Skin epidermis (tissue), 12 donors: ENCODE data around the gene TMEM151B.
"Not testable (repeated sequence)": the region's sequence is repeated elsewhere in the genome, so short reads cannot be mapped to it uniquely, and the experiment has no call there.

ENCODE experiments used
- H3K27ac ChIP-seq, 21 experiments: fragments of 200-600 bp; sonication (generic) in 11 of 21; one replicate each; pipeline ENCODE4 v1.5.0; 2020; ENCODE audit warnings: mild to moderate bottlenecking in 3 of 21, inconsistent platforms in 2 of 21, moderate library complexity in 2 of 21
- H3K4me3 ChIP-seq, 7 experiments: fragments of 200-600 bp; sonication (generic) in 2 of 7; one replicate each; pipeline ENCODE4 v1.5.0; 2020; ENCODE audit warnings: inconsistent platforms in 2 of 7, mild to moderate bottlenecking in 2 of 7, moderate library complexity in 1 of 7

Gene TMEM151B

DNA sequence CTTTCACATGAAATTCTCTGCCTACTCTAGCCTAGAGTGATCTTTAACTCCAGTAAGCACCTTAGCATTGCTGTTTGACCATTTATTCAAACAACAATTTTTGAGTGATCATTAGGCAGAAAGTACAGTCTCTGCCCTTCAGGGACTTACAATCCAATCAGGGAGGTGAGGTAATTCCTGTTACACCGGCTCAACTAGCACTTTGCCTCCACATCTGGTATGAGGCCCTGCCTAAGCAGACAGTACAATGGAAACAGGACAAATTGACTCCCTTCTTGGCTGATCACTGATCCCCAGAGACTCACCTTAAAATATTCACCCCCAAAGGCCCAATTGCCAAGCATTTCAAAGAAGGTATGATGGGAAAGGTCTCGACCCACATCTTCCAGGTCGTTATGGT, 41.5 kb downstream of the TMEM151B start:
- H3K4me3 ChIP-seq = no peak overlapping the region
- H3K27ac ChIP-seq = peak overlapping the region in 3 of 21 experiments; percentile 60 to 88 (median 88)

DNA sequence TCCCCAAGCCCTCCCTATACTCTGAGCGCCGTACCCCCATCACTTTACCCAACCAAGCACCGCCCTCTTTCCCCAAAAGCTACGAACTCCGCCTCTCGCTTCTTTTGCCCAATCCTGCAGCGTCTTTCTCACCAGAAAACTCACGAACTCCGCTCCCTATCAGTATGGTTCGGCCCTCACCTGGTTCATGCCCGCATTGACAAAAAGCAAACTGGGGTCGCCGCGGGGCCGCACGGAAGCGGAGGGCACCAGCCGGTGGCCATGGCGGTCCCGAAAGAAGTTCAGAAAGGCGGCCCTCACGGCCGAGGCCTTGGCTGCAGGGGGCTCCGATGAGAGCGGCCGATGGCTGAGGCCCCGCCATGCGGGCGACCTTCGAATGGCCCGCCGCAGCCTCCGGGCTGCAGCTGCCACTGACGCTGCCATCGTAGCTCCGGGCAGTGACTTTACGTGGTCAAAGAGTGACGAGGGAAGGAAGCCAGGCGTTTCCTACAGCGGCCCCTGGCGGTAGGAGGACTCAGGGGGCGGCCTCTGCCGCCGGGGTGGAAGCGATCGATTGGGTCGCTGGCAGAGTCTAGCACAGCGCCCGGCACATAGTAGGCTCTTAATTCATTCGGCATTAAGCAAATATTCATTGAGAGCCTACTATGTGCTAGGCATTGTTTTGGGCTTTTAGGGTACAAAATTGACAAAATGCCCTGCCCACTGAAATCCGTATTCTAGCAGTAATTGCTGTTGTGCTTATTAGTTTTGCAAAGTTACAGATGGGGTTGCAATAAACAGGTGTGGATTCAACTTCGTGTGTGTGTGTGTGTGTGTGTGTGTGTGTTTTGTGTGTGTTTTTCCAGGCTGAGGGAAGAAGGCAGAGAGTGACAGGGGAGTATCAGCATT, 42.9 kb downstream of the TMEM151B start, which contains the start of gene AARS2:
Gene AARS2 (minus strand): TSS at position 447 of the 888 bp plus-strand sequence. CDS start 24 bp downstream, at position 423.
- Histone ChIP-seq H3K4me3 (peak within 1 kb of the TSS; percentile 68 to 93 (median 80)), H3K27ac (peak within 1 kb of the TSS; percentile 55 to 94 (median 85))

DNA sequence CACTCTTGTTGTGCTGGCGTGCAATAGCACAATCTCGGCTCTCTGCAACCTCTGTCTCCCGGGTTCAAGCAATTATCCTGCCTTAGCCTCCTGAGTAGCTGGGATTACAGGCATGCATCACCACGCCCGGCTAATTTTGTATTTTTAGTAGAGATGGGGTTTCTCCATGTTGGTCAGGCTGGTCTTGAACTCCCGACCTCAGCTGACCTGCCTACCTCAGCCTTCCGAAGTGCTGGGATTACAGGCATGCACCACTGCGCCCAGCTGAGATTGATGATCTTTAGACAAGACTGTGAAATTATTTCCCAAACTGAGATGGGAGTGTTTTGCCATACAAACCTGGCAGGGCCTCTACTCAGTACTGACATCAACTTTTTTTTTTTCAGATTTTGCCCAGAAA, 44.4 kb downstream of the TMEM151B start:
- not testable (repeated sequence) for H3K27ac ChIP-seq

DNA sequence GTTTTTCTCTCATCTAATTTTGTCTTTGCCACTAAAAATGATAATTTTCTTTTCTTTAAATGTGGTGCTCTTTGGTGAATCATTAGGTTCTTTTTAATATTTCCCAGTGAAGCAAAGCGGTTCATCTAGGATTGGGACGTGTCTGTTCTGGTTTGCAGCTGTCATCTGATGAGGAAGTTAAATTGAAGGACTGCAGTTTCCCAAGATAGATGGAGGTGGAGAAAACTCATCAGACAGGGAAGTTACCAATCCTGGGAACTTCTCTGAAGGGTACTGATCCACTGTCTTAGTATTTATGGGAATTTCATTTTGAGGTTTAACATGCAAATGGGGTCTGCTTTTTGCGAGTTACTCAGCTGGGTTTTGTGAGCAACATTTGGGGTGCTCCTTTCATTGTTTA, 45.3 kb downstream of the TMEM151B start:
- H3K4me3 ChIP-seq = no peak overlapping the region
- H3K27ac ChIP-seq = no peak overlapping the region

More for the DNA sequence above, 44.4 kb downstream of the TMEM151B start:
- not testable (repeated sequence) for H3K4me3 ChIP-seq

DNA sequence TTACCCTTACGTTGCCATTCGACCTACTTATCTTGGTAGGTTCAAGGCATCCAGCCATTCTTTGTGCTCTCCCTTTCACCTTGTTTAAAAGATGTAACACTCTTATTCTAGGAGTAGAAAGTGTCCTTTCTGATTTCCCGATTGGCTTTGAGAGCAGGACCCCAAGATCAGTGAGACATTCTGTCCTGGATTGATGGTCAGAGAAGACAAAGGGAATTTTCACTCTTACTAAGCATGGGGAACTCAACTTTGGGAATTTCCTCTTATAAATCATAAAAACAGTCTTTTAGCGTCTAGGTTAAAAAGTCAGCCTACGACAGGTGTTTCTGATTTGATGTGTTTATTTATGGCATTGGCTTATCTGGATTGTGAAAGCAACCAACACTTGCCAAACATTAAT, 45.7 kb downstream of the TMEM151B start:
- Histone ChIP-seq H3K27ac (no peak overlapping the region), H3K4me3 (no peak overlapping the region)

DNA sequence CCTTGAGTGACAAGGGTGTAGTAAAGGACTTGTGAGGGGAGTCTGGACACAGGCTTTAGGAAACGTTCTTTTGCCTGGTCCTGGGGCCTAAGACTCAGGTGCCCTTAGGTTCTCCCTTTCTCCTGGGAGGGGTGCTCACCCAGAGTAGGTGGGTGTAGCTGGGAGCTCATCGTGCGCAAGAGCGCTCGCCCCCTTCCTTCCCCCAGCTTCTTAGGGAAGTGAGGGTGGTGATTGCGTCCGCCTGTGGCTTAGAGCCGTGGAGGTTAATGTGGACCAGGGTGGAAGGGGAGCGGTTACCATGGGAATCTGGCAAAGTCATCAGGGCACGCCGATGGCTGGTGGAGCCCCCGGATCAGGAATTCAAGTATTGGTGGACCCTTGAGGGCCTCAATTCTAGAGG, 46.2 kb downstream of the TMEM151B start:
- Histone ChIP-seq H3K27ac (no peak overlapping the region), H3K4me3 (no peak overlapping the region)

DNA sequence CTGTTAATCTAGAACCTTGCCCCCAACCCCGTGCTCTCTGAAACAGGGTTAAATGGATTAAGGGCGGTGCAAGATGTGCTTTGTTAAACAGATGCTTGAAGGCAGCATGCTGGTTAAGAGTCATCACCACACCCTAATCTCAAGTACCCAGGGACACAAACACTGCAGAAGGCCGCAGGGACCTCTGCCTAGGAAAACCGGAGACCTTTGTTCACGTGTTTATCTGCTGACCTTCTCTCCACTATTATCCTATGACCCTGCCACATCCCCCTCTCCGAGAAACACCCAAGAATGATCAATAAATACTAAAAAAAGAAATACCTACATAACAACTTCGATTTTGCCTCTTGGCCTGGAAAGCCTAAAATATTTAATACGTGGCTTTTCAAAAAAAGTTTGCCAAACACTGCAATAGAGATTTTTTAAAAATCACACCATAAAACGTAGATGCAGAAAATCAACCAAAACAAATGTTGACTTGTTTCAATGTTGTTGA, 46.9 kb downstream of the TMEM151B start:
- not testable (repeated sequence) for H3K4me3 ChIP-seq, H3K27ac ChIP-seq

DNA sequence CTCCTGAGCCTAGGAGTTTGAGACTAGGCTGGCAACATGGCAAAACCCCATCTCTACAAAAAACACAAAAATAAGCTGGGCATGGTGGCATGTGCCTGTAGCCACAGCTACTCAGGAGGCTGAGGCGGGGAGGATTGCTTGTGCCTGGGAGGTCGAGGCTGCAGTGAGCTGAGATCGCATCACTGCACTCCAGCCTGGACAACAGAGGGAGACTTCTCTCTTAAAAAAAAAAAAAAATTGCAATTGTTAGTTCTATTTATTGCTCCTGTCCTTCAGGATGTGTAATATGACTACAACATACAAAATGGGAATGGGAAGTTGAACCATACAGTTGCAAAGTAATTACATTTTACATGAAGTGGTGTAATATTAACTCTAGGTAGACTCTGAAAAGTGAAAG, 51.0 kb downstream of the TMEM151B start:
- Histone ChIP-seq H3K4me3 (no peak overlapping the region), H3K27ac (no peak overlapping the region)

DNA sequence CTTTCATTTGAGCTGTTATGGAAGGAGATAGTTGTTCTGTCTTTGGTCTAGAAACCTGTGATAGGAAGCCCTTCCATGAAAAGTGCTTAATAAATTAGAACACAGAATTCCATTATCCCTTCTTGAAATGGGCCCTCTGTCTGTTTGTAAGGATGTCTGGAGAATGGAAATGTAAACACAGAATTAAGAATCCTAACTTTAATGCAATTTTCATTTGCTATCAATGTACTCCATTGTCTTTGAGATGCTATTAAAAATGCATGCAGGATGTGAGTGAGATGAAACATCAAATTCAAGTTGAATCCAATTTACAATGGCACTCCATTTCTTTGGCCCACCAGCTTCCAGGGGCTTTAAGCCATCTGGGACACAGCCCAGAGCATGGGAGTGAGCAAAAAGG, 56.8 kb downstream of the TMEM151B start:
- H3K27ac ChIP-seq = no peak overlapping the region

DNA sequence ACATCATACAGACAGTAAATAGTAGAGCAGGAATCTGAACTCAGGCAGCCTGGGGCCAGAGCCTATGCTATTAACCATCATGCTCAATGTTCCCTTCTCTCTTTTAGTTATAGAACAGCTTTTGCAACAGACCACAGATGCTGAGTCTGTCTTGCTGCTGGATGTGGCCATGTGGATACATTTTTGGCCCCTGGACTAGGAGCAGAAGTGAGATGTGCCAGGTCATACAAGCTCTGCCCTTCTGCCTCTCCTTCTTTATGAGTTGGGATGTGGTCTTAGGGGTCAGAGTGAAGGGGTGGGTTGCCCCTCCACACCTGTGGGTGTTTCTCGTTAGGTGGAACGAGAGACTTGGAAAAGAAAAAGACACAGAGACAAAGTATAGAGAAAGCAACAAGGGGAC, 57.5 kb downstream of the TMEM151B start:
- Histone ChIP-seq H3K27ac (no peak overlapping the region), H3K4me3 (no peak overlapping the region)

More for the DNA sequence above, 56.8 kb downstream of the TMEM151B start:
- H3K4me3 ChIP-seq = no peak overlapping the region

DNA sequence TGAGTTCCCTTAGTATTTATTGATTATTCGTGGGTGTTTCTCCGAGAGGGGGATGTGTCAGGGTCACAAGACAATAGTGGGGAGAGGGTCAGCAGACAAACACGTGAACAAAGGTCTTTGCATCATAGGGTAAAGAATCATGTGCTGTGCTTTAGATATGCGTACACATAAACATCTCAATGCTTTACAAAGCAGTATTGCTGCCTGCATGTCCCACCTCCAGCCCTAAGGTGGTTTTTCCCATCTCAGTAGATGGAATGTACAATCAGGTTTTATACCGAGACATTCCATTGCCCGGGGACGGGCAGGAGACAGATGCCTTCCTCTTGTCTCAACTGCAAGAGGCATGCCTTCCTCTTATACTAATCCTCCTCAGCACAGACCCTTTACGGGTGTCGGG, 58.0 kb downstream of the TMEM151B start:
- not testable (repeated sequence) for H3K4me3 ChIP-seq, H3K27ac ChIP-seq

DNA sequence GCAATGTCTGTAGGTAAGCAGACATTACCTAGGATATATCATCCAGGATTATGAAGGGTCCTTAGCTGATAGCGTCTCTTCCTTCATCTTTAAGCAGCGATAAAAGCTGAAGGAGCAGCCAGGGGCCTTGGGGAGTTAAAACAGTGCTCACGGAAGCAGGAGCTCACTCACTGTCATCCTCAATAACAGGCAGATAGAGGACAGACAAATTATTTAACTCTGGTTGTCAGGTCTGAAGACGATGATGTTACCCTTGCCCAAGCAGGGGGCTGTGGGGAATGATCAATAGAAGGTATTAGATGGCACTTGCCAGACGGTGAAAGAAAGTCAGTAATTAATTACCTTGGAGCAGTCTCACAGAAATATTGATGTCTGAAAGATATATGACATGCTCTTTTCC, 59.6 kb downstream of the TMEM151B start:
- no peak overlapping the region for H3K27ac ChIP-seq

DNA sequence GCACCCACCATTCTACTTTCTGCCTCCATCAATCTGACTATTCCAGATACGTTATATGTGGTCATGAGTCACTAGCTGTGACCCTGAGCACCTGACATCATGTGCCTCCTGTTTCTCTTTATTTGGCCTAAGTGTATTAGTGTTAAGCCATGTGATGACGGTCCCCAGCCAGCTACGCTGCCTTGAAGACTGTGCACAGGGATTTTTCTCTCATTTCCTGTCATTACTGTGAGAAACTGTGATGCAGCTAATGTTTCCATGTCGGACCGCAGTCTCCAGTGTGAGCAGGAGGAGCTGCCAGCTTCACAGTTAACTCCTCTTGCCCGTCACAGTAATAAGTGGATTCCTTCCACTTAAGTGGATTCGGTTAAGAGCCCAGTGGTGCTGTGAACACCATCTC, 62.3 kb downstream of the TMEM151B start:
- H3K4me3 ChIP-seq = no peak overlapping the region
- H3K27ac ChIP-seq = peak overlapping the region in 5 of 21 experiments; percentile 6 to 60 (median 18)

More for the DNA sequence above, 59.6 kb downstream of the TMEM151B start:
- no peak overlapping the region for H3K4me3 ChIP-seq

DNA sequence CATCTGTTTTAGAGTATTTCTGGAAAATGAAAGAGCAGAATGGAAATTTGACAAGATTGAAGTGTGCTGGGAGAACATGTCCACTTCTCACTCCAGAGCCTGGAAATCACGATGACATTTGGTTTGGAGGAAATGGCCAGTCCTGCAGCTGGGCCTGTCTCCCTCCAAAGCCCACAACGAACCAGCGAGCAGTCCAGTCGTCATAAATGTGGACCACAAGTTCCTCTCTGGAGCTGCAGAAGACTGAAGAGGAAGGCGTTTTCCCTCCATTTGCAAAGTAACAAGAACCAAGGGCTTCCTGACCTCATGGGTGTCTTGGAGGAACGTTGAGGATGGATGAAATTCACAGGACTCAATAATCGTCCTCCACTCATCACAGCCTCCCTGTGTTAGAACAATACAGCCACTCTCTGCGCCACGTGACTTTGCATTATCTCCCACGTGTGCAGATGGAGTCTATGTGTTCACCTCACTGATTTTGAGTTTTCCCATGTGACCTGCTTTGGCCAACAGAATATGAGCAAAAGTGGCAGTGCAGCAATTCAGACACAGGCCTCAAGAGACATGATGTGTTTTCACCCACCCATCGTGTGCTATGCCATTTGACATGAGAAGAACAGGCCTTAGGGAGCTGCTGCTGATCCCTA, 63.1 kb downstream of the TMEM151B start:
- peak overlapping the region in 2 of 21 experiments; percentile 18 to 60 for H3K27ac ChIP-seq

DNA sequence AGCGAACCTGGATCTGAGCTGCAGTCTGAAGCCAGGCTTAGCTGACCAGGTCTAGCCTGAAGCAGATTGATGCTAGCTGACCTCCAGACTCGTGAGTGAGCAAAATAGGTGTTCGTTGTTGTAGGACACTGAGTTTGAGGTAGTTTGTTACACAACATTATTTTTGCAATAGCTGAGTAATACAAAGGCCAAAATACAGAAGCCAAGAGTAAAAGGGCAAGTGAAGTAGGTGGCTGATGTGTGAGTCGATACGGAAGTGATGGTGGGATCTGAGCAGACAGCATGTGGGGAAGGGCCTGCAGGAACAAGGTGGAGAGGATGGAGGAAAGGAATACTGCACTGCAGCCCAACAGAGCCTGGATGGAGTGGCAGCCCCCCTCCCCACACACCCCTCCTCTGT, 63.7 kb downstream of the TMEM151B start:
- Histone ChIP-seq H3K4me3 (no peak overlapping the region), H3K27ac (no peak overlapping the region)

More for the DNA sequence above, 63.1 kb downstream of the TMEM151B start:
- no peak overlapping the region for H3K4me3 ChIP-seq

DNA sequence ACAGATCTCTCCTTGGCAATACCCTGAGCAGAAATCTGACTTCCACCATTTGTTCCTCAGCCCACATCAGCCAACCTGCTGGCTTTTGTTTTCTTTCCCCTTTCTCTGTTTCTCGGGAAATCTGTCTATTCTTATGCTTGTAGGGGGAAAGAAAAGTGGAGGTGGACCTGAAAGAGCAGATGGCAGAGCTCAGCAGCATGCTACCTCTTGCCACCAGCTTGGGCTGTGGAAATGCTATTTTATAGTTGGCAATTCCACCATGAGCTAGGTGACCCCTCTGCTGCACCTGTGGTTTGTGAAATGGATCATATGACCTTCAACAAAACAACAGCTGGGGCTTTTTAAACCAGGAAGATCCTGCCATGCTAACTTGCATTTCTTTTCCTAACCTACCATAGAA, 65.4 kb downstream of the TMEM151B start:
- Histone ChIP-seq H3K27ac (no peak overlapping the region), H3K4me3 (no peak overlapping the region)

DNA sequence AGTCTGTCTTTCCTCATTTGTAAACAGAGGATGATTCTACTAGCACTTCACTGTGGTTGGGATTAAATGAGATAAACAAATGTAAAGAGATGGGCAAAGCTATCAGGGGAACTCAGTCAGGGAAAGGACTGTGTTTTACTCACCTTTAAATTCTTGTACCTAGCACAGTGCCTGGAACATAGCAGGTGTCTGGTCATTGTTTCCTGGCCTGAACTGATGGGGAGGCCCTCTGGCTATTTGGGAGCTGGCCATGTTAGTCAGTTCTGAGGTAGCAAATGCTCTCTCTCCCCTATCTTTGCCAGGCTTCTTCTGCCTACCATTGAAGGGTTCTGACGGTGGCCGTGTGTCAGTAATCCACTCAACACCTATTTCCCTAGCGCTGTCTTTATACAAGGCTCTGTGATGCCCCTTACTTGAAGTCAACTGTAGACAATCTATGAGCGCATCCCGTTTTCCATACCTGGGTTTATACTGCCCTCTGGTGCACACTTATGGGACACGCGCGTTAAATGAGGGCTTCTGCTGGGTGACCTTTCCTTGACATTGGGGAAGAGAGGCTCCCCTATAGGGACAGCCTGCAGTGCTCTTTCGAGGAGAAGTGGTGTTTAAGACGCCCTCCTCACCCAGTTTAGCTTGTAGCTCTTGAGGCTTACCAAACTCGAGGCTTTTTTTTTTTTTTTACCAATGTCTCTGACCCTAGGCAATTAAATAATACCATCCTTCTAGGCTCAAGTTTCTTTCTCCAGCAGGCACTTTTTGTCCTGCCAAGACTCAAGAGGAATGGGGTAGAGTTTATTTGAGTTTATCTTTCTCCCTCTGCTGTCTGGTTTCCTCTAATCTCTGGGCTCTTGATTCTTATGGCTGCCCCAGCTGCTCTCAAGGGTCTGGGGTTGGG, 68.2 kb downstream of the TMEM151B start:
- no peak overlapping the region for H3K27ac ChIP-seq
- no peak overlapping the region for H3K4me3 ChIP-seq

DNA sequence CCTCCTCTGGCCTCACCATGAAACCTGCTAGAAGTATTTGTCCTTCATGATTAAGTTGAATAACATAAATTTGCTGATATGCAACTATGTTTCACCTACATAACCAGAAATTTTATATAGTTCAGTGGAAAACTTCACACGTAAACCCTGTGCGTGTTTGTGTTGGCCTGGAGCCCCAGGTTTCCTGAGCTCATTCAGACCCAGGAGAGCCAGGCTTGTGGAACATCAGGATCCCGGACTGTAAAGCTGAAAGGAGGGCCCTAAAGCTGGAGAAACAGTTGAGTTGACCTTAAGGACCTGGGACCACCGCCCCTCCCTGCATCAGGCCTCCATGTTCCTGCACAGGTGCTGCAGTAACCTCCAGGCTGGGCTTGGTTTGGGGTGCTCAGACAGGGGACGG, 69.1 kb downstream of the TMEM151B start:
- H3K4me3 ChIP-seq = no peak overlapping the region
- H3K27ac ChIP-seq = peak overlapping the region in 2 of 21 experiments; percentile 26 to 28

DNA sequence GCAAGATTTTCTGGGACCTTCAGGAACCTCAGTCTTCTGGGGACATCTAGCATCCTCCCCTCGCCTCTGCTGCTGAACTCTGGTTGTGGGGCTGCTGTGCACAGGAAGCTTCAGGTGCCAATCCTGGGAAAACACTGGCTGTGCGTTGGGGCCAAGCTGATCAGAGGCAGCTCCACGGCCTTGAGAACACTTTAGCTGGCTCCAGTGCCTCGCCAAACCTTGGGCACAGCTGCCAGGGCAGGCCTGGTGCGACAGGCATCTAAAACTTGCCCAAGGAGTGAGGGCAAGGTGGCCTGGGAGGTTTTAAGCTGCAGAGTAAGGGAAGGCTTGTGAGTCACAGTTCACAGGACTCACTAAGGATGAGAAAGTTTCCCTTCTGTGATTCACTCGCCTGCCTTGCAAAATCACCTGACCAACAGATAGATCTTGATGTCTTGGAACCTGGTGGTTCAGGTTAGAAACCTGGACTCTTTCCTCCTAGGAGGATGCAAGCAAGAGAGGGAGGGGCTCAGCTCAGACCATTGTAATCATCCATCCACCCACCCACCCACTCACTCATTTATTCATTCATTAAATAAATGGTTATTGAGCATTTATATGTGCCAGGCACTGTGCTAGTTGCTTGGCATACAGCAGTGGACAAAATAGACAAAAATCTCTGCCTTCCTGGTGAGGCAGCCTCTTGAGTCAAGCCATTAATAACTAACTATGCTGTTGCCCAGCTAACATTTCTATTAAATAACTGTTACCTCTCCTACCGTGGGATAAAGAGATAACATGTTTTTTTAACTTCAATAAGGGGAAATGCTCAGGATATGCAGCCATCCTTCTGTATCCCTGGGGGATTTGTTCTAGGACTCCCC, 69.7 kb downstream of the TMEM151B start:
- Histone ChIP-seq H3K4me3 (no peak overlapping the region), H3K27ac (peak overlapping the region in 2 of 21 experiments; percentile 26 to 28)
